Brain microvascular endothelial cell (primary cell): ENCODE measurements around the gene SP140L.

ENCODE experiments used
- DNase-seq: peaks from one replicate; pipeline ENCODE4 v3.0.0-alpha.2; 2020
- H3K27ac ChIP-seq: fragments of 250-450 bp; sonication (Bioruptor Pico); 2 replicates; pipeline ENCODE4 v1.5.1; 2020; ENCODE audit warnings: mild to moderate bottlenecking, moderate library complexity
- H3K27me3 ChIP-seq: fragments of 250-450 bp; sonication (Bioruptor Pico); replicated peaks from 2 replicates; pipeline ENCODE4 v1.5.1; 2020; ENCODE audit warnings: mild to moderate bottlenecking
- H3K36me3 ChIP-seq: fragments of 250-450 bp; sonication (Bioruptor Pico); replicated peaks from 2 replicates; pipeline ENCODE4 v1.5.1; 2020; ENCODE audit warnings: mild to moderate bottlenecking
- H3K4me3 ChIP-seq: 2 replicates; pipeline ENCODE4 v1.5.1; 2011; ENCODE audit warnings: low read depth, mild to moderate bottlenecking, control low read depth, low read length, moderate library complexity
- in situ Hi-C: cut with HindIII; loops from 2 replicates; pipeline ENCODE4 v1.10.0; 2017; ENCODE audit warnings: low sequenced_read_pairs, low pct_ligation_motif_present
- TF ChIP-seq, protein P1 (sequence below): IDR thresholded peaks from 2 replicates; pipeline ENCODE4 v1.5.1; 2011; ENCODE audit warnings: low read depth, mild to moderate bottlenecking, moderate library complexity, low read length, control low read depth, inconsistent platforms; ENCODE audit errors: missing control alignments

SP140L gene

GRCh38 chr2:230322561-230323384 is 4.2 kb upstream of the SP140L start:
- TF ChIP-seq, protein P1, sequence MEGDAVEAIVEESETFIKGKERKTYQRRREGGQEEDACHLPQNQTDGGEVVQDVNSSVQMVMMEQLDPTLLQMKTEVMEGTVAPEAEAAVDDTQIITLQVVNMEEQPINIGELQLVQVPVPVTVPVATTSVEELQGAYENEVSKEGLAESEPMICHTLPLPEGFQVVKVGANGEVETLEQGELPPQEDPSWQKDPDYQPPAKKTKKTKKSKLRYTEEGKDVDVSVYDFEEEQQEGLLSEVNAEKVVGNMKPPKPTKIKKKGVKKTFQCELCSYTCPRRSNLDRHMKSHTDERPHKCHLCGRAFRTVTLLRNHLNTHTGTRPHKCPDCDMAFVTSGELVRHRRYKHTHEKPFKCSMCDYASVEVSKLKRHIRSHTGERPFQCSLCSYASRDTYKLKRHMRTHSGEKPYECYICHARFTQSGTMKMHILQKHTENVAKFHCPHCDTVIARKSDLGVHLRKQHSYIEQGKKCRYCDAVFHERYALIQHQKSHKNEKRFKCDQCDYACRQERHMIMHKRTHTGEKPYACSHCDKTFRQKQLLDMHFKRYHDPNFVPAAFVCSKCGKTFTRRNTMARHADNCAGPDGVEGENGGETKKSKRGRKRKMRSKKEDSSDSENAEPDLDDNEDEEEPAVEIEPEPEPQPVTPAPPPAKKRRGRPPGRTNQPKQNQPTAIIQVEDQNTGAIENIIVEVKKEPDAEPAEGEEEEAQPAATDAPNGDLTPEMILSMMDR: no peak
- H3K27me3 ChIP-seq: no peaks in the 10 kb centered on the region
- no peak overlapping the region for H3K27ac ChIP-seq
- in situ Hi-C loops: no loop called here
- no peaks in the 10 kb centered on the region for H3K36me3 ChIP-seq
- H3K4me3 ChIP-seq: no peak overlapping the region
- no peak for DNase-seq

- in situ Hi-C loops: no loop called here
- no peaks in the 10 kb centered on the region for H3K27me3 ChIP-seq
- no peaks in the 10 kb centered on the region for H3K36me3 ChIP-seq
These were observed 3.4 kb upstream of the SP140L start for GRCh38 chr2:230323385-230324106.

DNA sequence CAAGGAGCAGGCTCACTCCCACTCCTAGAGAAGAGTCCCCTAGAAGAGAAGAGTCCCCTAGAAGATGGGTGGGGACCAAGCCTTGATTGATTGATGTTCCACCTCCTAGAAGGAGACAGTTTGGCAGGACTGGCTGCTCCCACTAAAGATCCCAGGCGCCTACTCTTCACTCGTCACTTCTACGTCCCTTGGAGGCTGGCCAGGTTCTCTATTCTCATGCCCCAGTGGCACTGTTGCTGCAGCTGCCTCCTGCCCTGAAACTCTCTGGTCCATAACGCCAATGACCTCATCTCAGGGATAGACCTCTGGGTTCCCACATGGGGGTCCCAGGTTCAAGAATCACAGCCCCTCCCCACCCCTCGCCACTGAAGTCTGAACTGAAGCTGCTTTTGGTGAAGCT is 2.5 kb upstream of the SP140L start:
- no peak overlapping the region for H3K4me3 ChIP-seq
- H3K27me3 ChIP-seq: no peaks in the 10 kb centered on the region
- TF ChIP-seq, protein P1: no peak
- no peak overlapping the region for H3K27ac ChIP-seq
- H3K36me3 ChIP-seq: no peaks in the 10 kb centered on the region
- no peak for DNase-seq
- in situ Hi-C loops: no loop called here

More at GRCh38 chr2:230323385-230324106, 3.4 kb upstream of the SP140L start:
- TF ChIP-seq, protein P1: peak; percentile 47
- no peak for DNase-seq
- no peak overlapping the region for H3K27ac ChIP-seq
- H3K4me3 ChIP-seq: no peak overlapping the region

DNA sequence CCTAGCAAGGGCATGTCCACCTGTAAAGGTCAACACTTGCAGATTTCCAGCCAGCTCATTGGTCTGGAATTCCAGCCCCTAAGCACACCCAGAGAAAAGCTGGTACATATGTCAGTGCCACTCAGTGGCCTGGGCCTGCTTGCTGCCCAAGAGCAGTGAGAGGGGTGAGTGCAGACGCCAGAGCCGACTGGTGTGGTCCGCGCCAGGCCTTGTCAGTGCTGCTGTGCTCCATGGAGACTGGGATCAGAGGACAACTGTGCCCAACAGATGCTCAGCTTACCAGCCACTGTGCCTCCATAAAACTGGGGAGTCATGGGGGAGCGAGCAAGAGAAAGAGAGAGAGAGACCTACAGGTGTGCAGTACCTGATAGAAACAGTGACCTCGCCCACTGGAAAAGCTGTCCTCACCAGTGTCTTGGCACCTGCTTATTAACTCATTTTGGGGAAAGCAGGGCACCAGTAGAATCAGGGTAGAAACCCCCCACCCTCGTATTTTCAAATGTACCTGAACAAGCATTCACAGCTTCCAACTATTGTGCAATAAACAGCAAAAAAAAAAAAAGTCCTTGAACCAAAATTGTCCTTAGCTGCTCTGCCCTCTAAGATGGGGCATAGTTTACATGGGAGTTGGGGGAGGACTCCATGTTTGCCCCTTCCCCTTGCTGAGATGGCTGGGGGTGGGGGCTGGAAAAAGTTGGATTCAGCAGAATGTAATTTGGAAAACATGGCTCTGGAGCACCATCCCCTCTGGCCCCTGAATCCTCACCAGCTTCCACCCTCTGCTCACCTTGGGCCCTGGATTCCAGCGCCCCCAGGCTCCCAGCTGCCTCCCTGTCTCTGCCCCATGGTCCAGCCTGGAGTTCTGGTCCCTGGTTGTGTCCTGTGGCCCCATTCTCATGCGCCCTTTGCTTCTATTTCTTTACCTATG is 1.4 kb upstream of the SP140L start:
- in situ Hi-C loops: no loop called here
- H3K27ac ChIP-seq: no peak overlapping the region
- no peaks in the 10 kb centered on the region for H3K27me3 ChIP-seq
- TF ChIP-seq, protein P1: no peak
- no peaks in the 10 kb centered on the region for H3K36me3 ChIP-seq
- no peak for DNase-seq
- H3K4me3 ChIP-seq: no peak overlapping the region

DNA sequence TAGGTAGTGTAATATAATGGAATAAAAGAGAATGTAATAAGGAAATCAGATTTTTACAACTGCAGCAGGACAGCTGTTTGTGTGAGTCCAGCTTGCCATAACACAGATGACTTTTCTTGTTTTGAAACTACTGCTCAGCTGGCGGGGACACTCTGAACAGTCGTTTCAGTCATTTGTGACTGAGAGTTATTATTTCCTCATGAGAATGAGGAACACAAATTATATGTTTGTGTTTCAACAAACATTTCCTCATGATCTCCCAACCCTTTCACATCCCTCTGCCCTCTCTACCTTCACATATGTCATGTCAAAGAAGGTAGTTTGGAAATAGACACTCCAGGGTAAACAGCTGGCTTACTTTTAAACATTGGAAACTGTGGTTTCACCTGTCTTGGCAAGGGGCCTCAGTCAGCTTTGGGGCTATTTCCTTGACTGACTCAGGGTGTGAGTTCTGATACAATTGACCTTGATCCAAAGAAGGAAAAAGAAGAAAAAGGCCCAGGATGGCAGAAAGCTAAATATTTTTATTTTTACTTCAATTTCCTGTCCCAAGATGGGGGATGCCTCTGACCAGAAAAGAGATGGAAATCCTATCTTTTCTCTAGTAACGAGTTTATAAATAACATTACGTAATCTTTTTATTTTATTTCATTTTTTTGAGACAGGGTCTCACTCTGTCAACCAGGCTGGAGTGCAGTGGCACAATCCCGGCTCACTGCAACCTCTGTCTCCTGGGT is 593 bp downstream of the SP140L start:
- TF ChIP-seq, protein P1: no peak
- in situ Hi-C loops: no loop called here
- Histone ChIP-seq H3K27ac (peak overlapping the region; percentile 50), H3K36me3 (no peaks in the 10 kb centered on the region), H3K4me3 (peak overlapping the region; percentile 61), H3K27me3 (no peaks in the 10 kb centered on the region)
- no peak for DNase-seq
